ENCODE data around the gene L3MBTL3.

L3MBTL3 gene

DNA sequence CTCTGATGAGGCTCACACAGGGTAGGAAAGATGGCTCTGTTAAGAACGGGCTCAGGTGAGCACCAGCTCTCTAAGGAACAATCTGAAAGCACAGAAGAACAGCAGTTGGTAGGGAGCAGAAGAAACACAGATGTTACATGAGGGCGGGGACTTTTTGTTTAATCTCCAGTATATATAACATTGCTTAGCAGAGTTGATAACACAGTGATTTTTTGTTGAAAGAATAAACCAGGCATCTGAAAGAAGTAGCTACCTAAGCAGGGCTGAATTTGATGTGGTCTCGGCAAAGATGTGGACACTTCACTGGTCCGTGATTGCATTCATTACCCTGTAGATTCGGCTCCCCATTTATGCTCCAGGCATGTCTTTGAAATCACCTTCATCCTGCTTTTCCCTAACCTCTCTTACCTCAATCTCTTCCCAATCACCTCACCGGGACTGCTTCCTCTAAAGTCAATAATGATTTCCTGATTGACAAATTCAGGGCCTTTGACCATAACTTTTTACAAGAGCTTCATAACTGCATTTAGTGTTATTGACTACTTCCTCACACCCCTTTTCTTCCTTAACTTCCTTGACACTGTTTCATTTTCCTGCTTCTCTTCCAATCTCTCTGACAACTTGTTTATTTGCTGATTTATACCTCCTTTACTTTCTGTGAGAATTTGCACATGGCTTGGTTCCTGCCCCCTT lies 170.0 kb downstream of the L3MBTL3 start:
- no peak for DNase-seq

DNA sequence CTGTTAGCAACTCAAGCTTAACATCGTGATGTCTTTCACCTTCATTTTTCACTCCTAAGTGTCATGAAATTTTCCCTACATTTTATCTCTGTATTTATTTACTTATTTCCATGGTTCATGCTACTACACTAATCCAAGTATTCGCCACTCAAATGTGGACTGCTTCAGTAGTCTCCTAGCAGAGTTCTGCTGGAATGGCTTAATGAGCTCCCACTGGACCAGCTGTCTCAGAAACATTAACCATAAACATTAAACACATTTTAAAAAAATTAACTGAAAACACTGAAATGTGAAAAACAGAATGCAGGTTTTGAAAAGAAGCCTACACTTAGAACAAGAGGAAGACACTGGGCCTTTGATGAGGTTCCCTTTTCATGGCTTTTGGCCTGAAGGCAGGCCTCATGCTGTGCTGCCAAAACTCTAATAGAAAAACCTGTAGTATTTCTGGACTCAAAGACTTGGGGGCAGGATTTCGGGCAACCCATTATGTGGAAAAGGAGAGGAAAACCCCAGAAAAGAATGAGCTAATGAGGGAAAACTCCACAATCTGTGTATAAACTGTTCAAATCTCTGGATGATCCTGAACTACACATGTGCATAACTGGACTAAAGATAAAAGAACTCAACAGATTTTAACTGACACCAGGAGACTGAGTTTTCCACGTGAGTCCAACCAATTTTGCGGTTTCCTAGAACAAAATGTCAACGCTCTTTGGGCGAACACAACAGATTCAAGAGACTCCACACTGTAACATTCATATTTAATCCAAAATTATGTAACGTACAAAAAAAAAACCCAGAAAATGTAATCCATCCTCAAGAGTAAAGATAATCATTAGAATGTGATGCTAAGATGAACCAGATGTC lies 171.4 kb downstream of the L3MBTL3 start:
- DNase-seq, result no peak
